ENCODE data around the gene CSNK1G2.

GRCh38 chr19:1944916-1945561 lies 4.1 kb downstream of the CSNK1G2 start:
- TF ChIP-seq CTCF (IDR thresholded peaks at IDR 0.05) (no peak), POLR2A (IDR thresholded peaks at IDR 0.05) (no peak)
